HG02870 (cell line): ENCODE measurements around the gene PET117.
A peak's percentile ranks its signal among the peaks of the same experiment; 100 is the strongest.
"Not testable (repeated sequence)": the region's sequence is repeated elsewhere in the genome, so short reads cannot be mapped to it uniquely, and the experiment has no call there.

Experiments used
- ATAC-seq: cut with Tn5 transposase; IDR thresholded peaks from one replicate; pipeline ENCODE4 v1.9.1; 2021; ENCODE audit warnings: mild to moderate bottlenecking, moderate library complexity; ENCODE audit not compliant: unreplicated experiment

PET117 gene

GRCh38 chr20:18137412-18138265 lies at the start of gene PET117, which contains the start of gene KAT14:
TSS of gene PET117 (plus strand) at chr20:18137863. CDS start at chr20:18137956, 93 bp downstream.
TSS of gene KAT14 (plus strand) at chr20:18137863. CDS start at chr20:18142661, 4,798 bp downstream.
- peak; percentile 78 for ATAC-seq

- ATAC-seq, result not testable (repeated sequence)
Measured at GRCh38 chr20:18088298-18088697, 49.4 kb upstream of the PET117 start.

GRCh38 chr20:18088841-18089240 lies 48.8 kb upstream of the PET117 start:
- ATAC-seq, result not testable (repeated sequence)

- ATAC-seq, result no peak
Measured at GRCh38 chr20:18090044-18090443, 47.6 kb upstream of the PET117 start.

- no peak for ATAC-seq
Measured at GRCh38 chr20:18090477-18090876, 47.2 kb upstream of the PET117 start.

GRCh38 chr20:18091623-18092022 lies 46.0 kb upstream of the PET117 start:
- no peak for ATAC-seq

- ATAC-seq, result no peak
Measured at GRCh38 chr20:18092890-18093289, 44.8 kb upstream of the PET117 start.

GRCh38 chr20:18093388-18093787 lies 44.3 kb upstream of the PET117 start:
- ATAC-seq, result no peak

- no peak for ATAC-seq
Measured at GRCh38 chr20:18094191-18094590, 43.5 kb upstream of the PET117 start.

GRCh38 chr20:18100569-18100968 lies 37.1 kb upstream of the PET117 start:
- ATAC-seq, result not testable (repeated sequence)

GRCh38 chr20:18101125-18101810 lies 36.4 kb upstream of the PET117 start:
- ATAC-seq, result no peak

- ATAC-seq, result no peak
Measured at GRCh38 chr20:18103497-18103896, 34.2 kb upstream of the PET117 start.

- no peak for ATAC-seq
Measured at GRCh38 chr20:18108326-18108725, 29.3 kb upstream of the PET117 start.

GRCh38 chr20:18128574-18128973 lies 9.1 kb upstream of the PET117 start:
- ATAC-seq, result not testable (repeated sequence)

GRCh38 chr20:18132663-18133062 lies 5.0 kb upstream of the PET117 start:
- no peak for ATAC-seq

- ATAC-seq, result no peak
Measured at GRCh38 chr20:18133962-18134361, 3.7 kb upstream of the PET117 start.

- ATAC-seq, result peak; percentile 31
Measured at GRCh38 chr20:18138266-18138582, 561 bp downstream of the PET117 start.

GRCh38 chr20:18138639-18139583 lies 1.2 kb downstream of the PET117 start:
- ATAC-seq, result no peak

- ATAC-seq, result no peak
Measured at GRCh38 chr20:18139832-18140231, 2.2 kb downstream of the PET117 start.

- no peak for ATAC-seq
Measured at GRCh38 chr20:18144541-18145099, 7.0 kb downstream of the PET117 start.

GRCh38 chr20:18154342-18154741 lies 16.7 kb downstream of the PET117 start:
- ATAC-seq, result no peak
